HCT116 (cell line): ENCODE results near the gene FNBP1L. TPM values are rescaled to one million over a fixed set of nuclear protein-coding genes. Genes with fewer than 3 reads are reported as not detected.

Source experiments
- ATAC-seq: fragments of 200-7000 bp; cut with Tn5 transposase; 2 replicates; pipeline ENCODE4 v1.9.1; 2020; ENCODE audit warnings: mild to moderate bottlenecking, moderate library complexity
- BruUV-seq: library from RNA; stranded (reverse); fragments of 400-500 nt; replicated peaks from 2 replicates; lab custom pipeline; 2021; lab: Mats Ljungman, UMichigan
- CTCF ChIA-PET: fragments of 300-600 bp; sonication (Branson Sonifier 250); formaldehyde crosslinking; loops from one replicate; lab custom pipeline; 2021; ENCODE audit warnings: antibody characterized with exemption; lab: Charles Lee
- POLR2A ChIA-PET: fragments of 300-600, 350-600 bp; sonication (Branson Sonifier 250); formaldehyde crosslinking; loops from one replicate; lab custom pipeline; 2021; ENCODE audit warnings: antibody characterized with exemption; lab: Charles Lee
- RAD21 ChIA-PET, 2 experiments: fragments of 300-600 bp; sonication (Branson Sonifier 250); formaldehyde crosslinking; loops; one replicate each; lab custom pipeline; 2023; ENCODE audit warnings: low total read pairs in 2 of 2; ENCODE audit not compliant: uncharacterized antibody in 2 of 2, unreplicated experiment in 2 of 2, low non-redundant PET in 1 of 2; lab: Charles Lee
- DNase-seq: peaks from one replicate; pipeline ENCODE4 v3.0.0-alpha.2; 2010; ENCODE audit warnings: low read depth, low spot score
- H2AFZ ChIP-seq: fragments of 200-600 bp; shearing (Covaris generic), sonication (generic); 2 replicates; pipeline ENCODE4 v1.6.1; 2017; ENCODE audit warnings: low read depth, mixed run types, mixed read lengths, antibody characterized with exemption, low read length; ENCODE audit not compliant: poor library complexity, severe bottlenecking
- H3K27ac ChIP-seq: 2 replicates; pipeline ENCODE4 v1.5.1; 2012; ENCODE audit warnings: low read depth, low read length
- H3K27me3 ChIP-seq: fragments of 200-600 bp; sonication (generic); 2 replicates; pipeline ENCODE4 v1.6.1; 2016; ENCODE audit warnings: mixed run types, low read length, mixed read lengths; ENCODE audit not compliant: insufficient read depth
- H3K36me3 ChIP-seq, 2 experiments: fragments of 200-500 bp in 1 of 2; fragments of 200-600 bp in 1 of 2; sonication (Bioruptor generic) in 1 of 2; sonication (generic) in 1 of 2; 2 replicates each; pipeline versions ENCODE4 v1.5.1 to v1.6.1; 2014 to 2016; ENCODE audit warnings: low read length in 2 of 2, inconsistent platforms in 1 of 2, mixed read lengths in 1 of 2, mixed run types in 1 of 2; ENCODE audit not compliant: insufficient read depth in 2 of 2, control insufficient read depth in 1 of 2
- H3K4me1 ChIP-seq, 2 experiments: fragments of 200-600 bp in 1 of 2; sonication (generic) in 1 of 2; 2 replicates each; pipeline versions ENCODE4 v1.5.1 to v1.6.1; 2012 to 2017; ENCODE audit warnings: low read length in 2 of 2, inconsistent platforms in 1 of 2, mild to moderate bottlenecking in 1 of 2, mixed read lengths in 1 of 2, mixed run types in 1 of 2, moderate library complexity in 1 of 2; ENCODE audit not compliant: insufficient read depth in 2 of 2, control insufficient read depth in 1 of 2
- H3K4me2 ChIP-seq: fragments of 200-600 bp; sonication (generic); 2 replicates; pipeline ENCODE4 v1.6.1; 2017; ENCODE audit warnings: mixed run types, low read length, mixed read lengths
- H3K4me3 ChIP-seq, 2 experiments: fragments of 200-600 bp in 1 of 2; sonication (generic) in 1 of 2; replicated peaks in 1 of 2; 2 replicates each; pipeline ENCODE4 v1.5.1; 2011 to 2016; ENCODE audit warnings: low read length in 2 of 2, control low read depth in 1 of 2, low read depth in 1 of 2, mild to moderate bottlenecking in 1 of 2, mixed read lengths in 1 of 2, mixed run types in 1 of 2
- H3K79me2 ChIP-seq: fragments of 200-600 bp; sonication (generic); 2 replicates; pipeline ENCODE4 v1.6.1; 2017; ENCODE audit warnings: mild to moderate bottlenecking, mixed run types, low read length, moderate library complexity, mixed read lengths; ENCODE audit not compliant: insufficient read depth
- H3K9ac ChIP-seq: fragments of 200-600 bp; sonication (generic); 2 replicates; pipeline ENCODE4 v1.6.1; 2016; ENCODE audit warnings: low read length, mixed read lengths
- H3K9me2 ChIP-seq: fragments of 200-600 bp; sonication (generic), shearing (Covaris generic); 2 replicates; pipeline ENCODE4 v1.6.1; 2017; ENCODE audit warnings: mixed run types, mild to moderate bottlenecking, moderate library complexity; ENCODE audit not compliant: insufficient read depth
- H3K9me3 ChIP-seq, 2 experiments: fragments of 200-500 bp in 1 of 2; fragments of 200-600 bp in 1 of 2; sonication (Bioruptor generic) in 1 of 2; sonication (generic) in 1 of 2; 2 replicates each; pipeline ENCODE4 v1.6.1; 2014 to 2017; ENCODE audit warnings: low read length in 2 of 2, mixed read lengths in 2 of 2, inconsistent platforms in 1 of 2, low read depth in 1 of 2, mild to moderate bottlenecking in 1 of 2, mixed run types in 1 of 2, moderate library complexity in 1 of 2; ENCODE audit not compliant: control insufficient read depth in 1 of 2, insufficient read depth in 1 of 2
- H4K20me1 ChIP-seq: fragments of 200-600 bp; sonication (generic), shearing (Covaris generic); 2 replicates; pipeline ENCODE4 v1.6.1; 2017; ENCODE audit warnings: mixed run types, mild to moderate bottlenecking, moderate library complexity; ENCODE audit not compliant: insufficient read depth
- ATF3 ChIP-seq: IDR thresholded peaks from 2 replicates; pipeline ENCODE4 v1.6.1; 2012
- CBX3 ChIP-seq: IDR thresholded peaks from 2 replicates; pipeline ENCODE4 v1.6.1; 2012; ENCODE audit warnings: low read depth
- CEBPB ChIP-seq: IDR thresholded peaks from 2 replicates; pipeline ENCODE4 v1.6.1; 2012; ENCODE audit warnings: low read depth
- EGR1 ChIP-seq: IDR thresholded peaks from 2 replicates; pipeline ENCODE4 v1.6.1; 2012; ENCODE audit warnings: low read depth
- EZH2phosphoT487 ChIP-seq: fragments of 200-600 bp; IDR thresholded peaks from 2 replicates; pipeline ENCODE4 v1.6.1; 2018; ENCODE audit warnings: antibody characterized with exemption, borderline replicate concordance
- FOSL1 ChIP-seq: IDR thresholded peaks from 2 replicates; pipeline ENCODE4 v1.6.1; 2012; ENCODE audit warnings: low read depth
- JUND ChIP-seq: IDR thresholded peaks from 2 replicates; pipeline ENCODE4 v1.6.1; 2012
- MAX ChIP-seq: IDR thresholded peaks from 2 replicates; pipeline ENCODE4 v1.6.1; 2012
- POLR2AphosphoS5 ChIP-seq: IDR thresholded peaks from 2 replicates; pipeline ENCODE4 v1.6.1; 2011; ENCODE audit warnings: mild to moderate bottlenecking, low read depth, low read length, moderate library complexity
- RAD21 ChIP-seq: IDR thresholded peaks from 2 replicates; pipeline ENCODE4 v1.6.1; 2012; ENCODE audit warnings: low read depth, mild to moderate bottlenecking
- SP1 ChIP-seq: IDR thresholded peaks from 2 replicates; pipeline ENCODE4 v1.6.1; 2012; ENCODE audit warnings: low read depth
- SRF ChIP-seq: IDR thresholded peaks from 2 replicates; pipeline ENCODE4 v1.6.1; 2012; ENCODE audit warnings: low read depth
- TCF7L2 ChIP-seq: IDR thresholded peaks from 2 replicates; pipeline ENCODE4 v1.7.0; 2011; ENCODE audit warnings: borderline replicate concordance, inconsistent platforms; ENCODE audit not compliant: insufficient read depth, insufficient read length; ENCODE audit errors: extremely low read depth
- YY1 ChIP-seq: IDR thresholded peaks from 2 replicates; pipeline ENCODE4 v1.6.1; 2011; ENCODE audit warnings: low read length, low read depth, moderate library complexity, mild to moderate bottlenecking; ENCODE audit not compliant: insufficient replicate concordance; ENCODE audit errors: extremely low read depth
- ZBTB33 ChIP-seq: IDR thresholded peaks from 2 replicates; pipeline ENCODE4 v1.6.1; 2011; ENCODE audit warnings: mild to moderate bottlenecking, low read length, moderate library complexity; ENCODE audit not compliant: insufficient replicate concordance; ENCODE audit errors: extremely low read depth
- ZNF274 ChIP-seq: fragments of 200-500 bp; sonication (Bioruptor generic); IDR thresholded peaks from 2 replicates; pipeline ENCODE4 v1.6.1; 2014; ENCODE audit warnings: mild to moderate bottlenecking, low read depth, low read length, inconsistent platforms
- intact Hi-C: fragments of 100-400 bp; cut with micrococcal nuclease; formaldehyde crosslinking; loops from 2 replicates; pipeline ENCODE4 v1.10.0; 2022
- total RNA-seq: library from RNA; stranded (reverse); gene quantifications from one replicate; pipeline ENCODE4 v1.2.1, GENCODE V29; 2021; ENCODE audit not compliant: unreplicated experiment

FNBP1L gene
- total RNA-seq, 1 experiment from 2014 or later: 26.1 TPM

- POLR2A ChIA-PET: no interaction called here
- no peak overlapping the region for H3K27ac ChIP-seq
- H3K36me3 ChIP-seq: peaks cover 3 to 50% of the 10 kb centered on the region in 2 experiments; a peak in 2 of 4 replicates
These were observed 132.0 kb downstream of the FNBP1L start for GRCh38 chr1:93579891-93580290.

DNA sequence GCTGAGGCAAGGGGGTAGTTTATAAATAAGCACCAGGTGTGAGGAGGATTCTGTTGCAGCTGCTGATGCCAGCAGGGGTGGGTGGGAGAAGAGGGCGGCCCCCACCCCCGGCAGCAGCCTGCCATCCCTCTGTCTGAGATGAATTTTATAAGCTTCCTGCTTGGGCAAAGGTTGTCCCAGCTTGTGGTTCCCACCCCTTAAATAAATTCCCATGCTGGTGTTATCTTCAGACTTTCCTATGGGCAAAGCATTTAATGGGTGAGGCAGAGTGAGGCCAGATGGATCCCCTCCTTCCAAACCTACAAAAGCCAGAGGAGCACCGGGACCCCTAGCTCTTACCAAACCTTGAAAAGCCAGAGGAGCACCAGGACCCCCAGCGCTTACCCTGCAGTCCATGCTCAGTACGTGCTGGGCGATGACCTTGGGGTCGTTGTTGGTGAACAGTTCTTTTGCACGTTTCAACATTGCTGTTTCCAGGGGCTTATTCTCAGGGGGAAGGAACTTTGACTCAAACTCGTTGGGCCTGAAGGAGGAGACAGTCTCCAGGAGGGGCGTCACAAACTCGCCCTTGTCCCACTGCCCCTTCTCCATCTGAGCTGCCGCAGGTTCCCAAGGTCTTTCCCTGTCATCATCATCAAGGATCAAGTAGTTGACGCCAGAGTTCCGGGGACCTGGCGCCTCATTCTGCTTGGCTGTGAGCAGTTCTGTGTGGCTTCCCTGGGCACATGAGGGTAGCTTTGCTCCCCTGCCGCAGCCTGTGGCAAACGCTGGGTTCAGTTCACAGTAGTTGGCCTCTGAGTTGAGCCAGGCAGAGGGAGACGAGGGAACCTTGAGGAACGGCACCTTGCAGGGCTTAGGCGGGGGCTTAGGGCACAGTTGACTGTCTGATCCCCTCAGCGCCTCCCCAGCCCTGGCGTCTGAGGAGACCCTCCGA is 134.3 kb downstream of the FNBP1L start:
- H3K9ac ChIP-seq: no peak overlapping the region
- ChIA-PET POLR2A (no interaction called here), CTCF (no interaction called here), RAD21 (no interaction called here)
- DNase-seq: no peak
- TF ChIP-seq MAX (no peak), SP1 (no peak), CBX3 (no peak), ZBTB33 (no peak), YY1 (no peak), ZNF274 (no peak), TCF7L2 (no peak), EZH2phosphoT487 (no peak), EGR1 (no peak), FOSL1 (no peak), POLR2AphosphoS5 (no peak), RAD21 (no peak), CEBPB (no peak), JUND (no peak), ATF3 (no peak), SRF (no peak)
- no peak overlapping the region for H3K4me3 ChIP-seq
- H3K79me2 ChIP-seq: peaks cover 25% of the 10 kb centered on the region; the same call in 1 of the 2 replicates
- ATAC-seq: no peak
- intact Hi-C loops: no loop called here
- H3K4me2 ChIP-seq: no peak overlapping the region
- no peaks in the 10 kb centered on the region for H3K9me3 ChIP-seq
- H3K27me3 ChIP-seq: no peaks in the 10 kb centered on the region
- no peaks in the 10 kb centered on the region for H3K4me1 ChIP-seq
- H3K27ac ChIP-seq: no peak overlapping the region
- TSS peak; percentile 13 for BruUV-seq
- H3K36me3 ChIP-seq: peaks cover 3 to 47% of the 10 kb centered on the region in 2 experiments; a peak in 2 of 4 replicates
- H3K9me2 ChIP-seq: no peaks in the 10 kb centered on the region
- H2AFZ ChIP-seq: no peak overlapping the region
- H4K20me1 ChIP-seq: no peaks in the 10 kb centered on the region

More at GRCh38 chr1:93579891-93580290, 132.0 kb downstream of the FNBP1L start:
- Histone ChIP-seq H4K20me1 (no peaks in the 10 kb centered on the region), H3K79me2 (peaks cover 19% of the 10 kb centered on the region; the same call in 1 of the 2 replicates), H3K9me2 (no peaks in the 10 kb centered on the region), H3K4me1 (no peaks in the 10 kb centered on the region), H3K9me3 (no peaks in the 10 kb centered on the region), H3K27me3 (no peaks in the 10 kb centered on the region), H3K4me3 (no peak overlapping the region), H3K9ac (no peak overlapping the region), H3K4me2 (no peak overlapping the region), H2AFZ (no peak overlapping the region)
- RAD21 ChIA-PET: no interaction called here
- no peak for DNase-seq
- no TSS peak for BruUV-seq
- 0 out of 2 replicates have a peak, but pooled peaks have one; percentile 12 for TF ChIP-seq JUND
- TF ChIP-seq FOSL1: no peak
- ATAC-seq: no peak
- intact Hi-C loops: no loop called here
- CTCF ChIA-PET: no interaction called here
